SK-N-SH treated with all-trans-retinoic acid at 6 μM for 48 hours (cell line): ENCODE results near the gene AFG1L.

Experiments used
- ATAC-seq: fragments of 200-7000 bp; cut with Tn5 transposase; 3 replicates; pipeline ENCODE4 v1.9.1; 2020; ENCODE audit warnings: mild to moderate bottlenecking, moderate library complexity
- ARNTL ChIP-seq: fragments of 450-650 bp; formaldehyde crosslinking; IDR thresholded peaks from 2 replicates; pipeline ENCODE4 v1.5.0; 2020; ENCODE audit warnings: low read depth, mild to moderate bottlenecking, moderate library complexity, borderline replicate concordance
- BACH2 ChIP-seq: fragments of 250-450 bp; sonication (Bioruptor Pico); IDR thresholded peaks from 2 replicates; pipeline ENCODE4 v1.9.0; 2021; ENCODE audit warnings: mild to moderate bottlenecking, borderline replicate concordance
- CSDC2 ChIP-seq: fragments of 250-450 bp; sonication (Bioruptor Pico); IDR thresholded peaks from 2 replicates; pipeline ENCODE4 v1.5.0; 2020; ENCODE audit warnings: mild to moderate bottlenecking, moderate library complexity
- ISL1 ChIP-seq: fragments of 250-450 bp; sonication (Bioruptor Pico); IDR thresholded peaks from 2 replicates; pipeline ENCODE4 v2.1.2; 2022; ENCODE audit warnings: mild to moderate bottlenecking, moderate library complexity
- PPARA ChIP-seq: fragments of 250-450 bp; sonication (Bioruptor Pico); IDR thresholded peaks from 2 replicates; pipeline ENCODE4 v1.5.0; 2020; ENCODE audit warnings: mild to moderate bottlenecking, borderline replicate concordance
- RARB ChIP-seq: fragments of 250-450 bp; sonication (Bioruptor Pico); IDR thresholded peaks from 2 replicates; pipeline ENCODE4 v1.8.0; 2021; ENCODE audit warnings: mild to moderate bottlenecking, moderate library complexity
- SNAI2 ChIP-seq: fragments of 250-450 bp; sonication (Bioruptor Pico); IDR thresholded peaks from 2 replicates; pipeline ENCODE4 v1.5.0; 2020; ENCODE audit warnings: mild to moderate bottlenecking, moderate library complexity
- TCF4 ChIP-seq: fragments of 250-450 bp; sonication (Bioruptor Pico); IDR thresholded peaks from 2 replicates; pipeline ENCODE4 v1.8.0; 2021; ENCODE audit warnings: mild to moderate bottlenecking, moderate library complexity, borderline replicate concordance
- ZC3H10 ChIP-seq: fragments of 250-450 bp; sonication (Bioruptor Pico); IDR thresholded peaks from 2 replicates; pipeline ENCODE4 v1.5.1; 2021; ENCODE audit warnings: mild to moderate bottlenecking, moderate library complexity
- ZFP3 ChIP-seq: fragments of 250-450 bp; sonication (Bioruptor Pico); IDR thresholded peaks from 2 replicates; pipeline ENCODE4 v1.5.0; 2020; ENCODE audit warnings: mild to moderate bottlenecking, moderate library complexity
- ZFP30 ChIP-seq: fragments of 450-650 bp; formaldehyde crosslinking; IDR thresholded peaks from 2 replicates; pipeline ENCODE4 v1.5.0; 2022; ENCODE audit warnings: mild to moderate bottlenecking, moderate library complexity
- ZNF565 ChIP-seq: fragments of 450-650 bp; formaldehyde crosslinking; conservative IDR thresholded peaks from 2 replicates; pipeline ENCODE4 v1.5.0; 2020; ENCODE audit warnings: low read depth, mild to moderate bottlenecking, moderate library complexity
- ZNF8 ChIP-seq: fragments of 450-650 bp; formaldehyde crosslinking; IDR thresholded peaks from 2 replicates; pipeline ENCODE4 v1.5.0; 2020; ENCODE audit warnings: mild to moderate bottlenecking, moderate library complexity
- TF ChIP-seq, protein P1 (sequence below): fragments of 250-450 bp; sonication (Bioruptor Pico); IDR thresholded peaks from 2 replicates; pipeline ENCODE4 v1.5.0; 2020; ENCODE audit warnings: mild to moderate bottlenecking, moderate library complexity
- TF ChIP-seq, protein P2 (sequence below): fragments of 250-450 bp; sonication (Bioruptor Pico); IDR thresholded peaks from 2 replicates; pipeline ENCODE4 v1.5.1; 2021; ENCODE audit warnings: mild to moderate bottlenecking, moderate library complexity
- TF ChIP-seq, protein P3 (sequence below): fragments of 250-450 bp; sonication (Bioruptor Pico); IDR thresholded peaks from 2 replicates; pipeline ENCODE4 v1.5.1; 2020; ENCODE audit warnings: low read depth, mild to moderate bottlenecking, moderate library complexity
- TF ChIP-seq, protein P4 (sequence below): fragments of 250-450 bp; sonication (Bioruptor Pico); IDR thresholded peaks from 2 replicates; pipeline ENCODE4 v1.8.0; 2021; ENCODE audit warnings: low read depth, mild to moderate bottlenecking, moderate library complexity, borderline replicate concordance
- TF ChIP-seq, protein P5 (sequence below): fragments of 250-450 bp; sonication (Bioruptor Pico); IDR thresholded peaks from 2 replicates; pipeline ENCODE4 v1.8.0; 2020; ENCODE audit warnings: mild to moderate bottlenecking, moderate library complexity, borderline replicate concordance

Gene AFG1L

DNA sequence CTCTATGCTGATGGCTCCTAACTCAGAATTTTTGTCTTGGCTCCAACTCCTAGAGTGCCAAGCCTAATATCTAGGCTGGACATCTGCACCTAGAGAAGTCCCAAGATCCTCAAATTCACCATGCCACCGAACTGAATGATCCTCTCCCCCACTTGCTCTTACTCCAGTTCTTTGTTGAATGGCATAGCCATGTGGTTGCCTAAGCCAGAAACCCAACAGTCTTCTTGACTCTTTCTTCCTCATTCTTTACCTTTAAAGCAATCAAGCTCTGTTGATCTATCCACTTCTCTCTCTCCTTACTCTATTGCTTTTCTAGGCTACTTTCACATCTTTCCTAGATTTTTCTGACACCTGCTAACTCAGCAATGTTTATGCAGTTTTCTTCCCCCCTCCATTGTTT is 139.4 kb downstream of the AFG1L start:
- ATAC-seq, result no peak
- TF ChIP-seq ARNTL (CRISPR knock-in tag) (no peak), ZNF8 (CRISPR knock-in tag) (no peak), CSDC2 (no peak), ZFP3 (no peak), ZNF565 (CRISPR knock-in tag) (no peak), SNAI2 (CRISPR knock-in tag) (no peak), ISL1 (CRISPR knock-in tag) (no peak), PPARA (CRISPR knock-in tag) (no peak), ZC3H10 (CRISPR knock-in tag) (no peak)
- TF ChIP-seq, protein P1, sequence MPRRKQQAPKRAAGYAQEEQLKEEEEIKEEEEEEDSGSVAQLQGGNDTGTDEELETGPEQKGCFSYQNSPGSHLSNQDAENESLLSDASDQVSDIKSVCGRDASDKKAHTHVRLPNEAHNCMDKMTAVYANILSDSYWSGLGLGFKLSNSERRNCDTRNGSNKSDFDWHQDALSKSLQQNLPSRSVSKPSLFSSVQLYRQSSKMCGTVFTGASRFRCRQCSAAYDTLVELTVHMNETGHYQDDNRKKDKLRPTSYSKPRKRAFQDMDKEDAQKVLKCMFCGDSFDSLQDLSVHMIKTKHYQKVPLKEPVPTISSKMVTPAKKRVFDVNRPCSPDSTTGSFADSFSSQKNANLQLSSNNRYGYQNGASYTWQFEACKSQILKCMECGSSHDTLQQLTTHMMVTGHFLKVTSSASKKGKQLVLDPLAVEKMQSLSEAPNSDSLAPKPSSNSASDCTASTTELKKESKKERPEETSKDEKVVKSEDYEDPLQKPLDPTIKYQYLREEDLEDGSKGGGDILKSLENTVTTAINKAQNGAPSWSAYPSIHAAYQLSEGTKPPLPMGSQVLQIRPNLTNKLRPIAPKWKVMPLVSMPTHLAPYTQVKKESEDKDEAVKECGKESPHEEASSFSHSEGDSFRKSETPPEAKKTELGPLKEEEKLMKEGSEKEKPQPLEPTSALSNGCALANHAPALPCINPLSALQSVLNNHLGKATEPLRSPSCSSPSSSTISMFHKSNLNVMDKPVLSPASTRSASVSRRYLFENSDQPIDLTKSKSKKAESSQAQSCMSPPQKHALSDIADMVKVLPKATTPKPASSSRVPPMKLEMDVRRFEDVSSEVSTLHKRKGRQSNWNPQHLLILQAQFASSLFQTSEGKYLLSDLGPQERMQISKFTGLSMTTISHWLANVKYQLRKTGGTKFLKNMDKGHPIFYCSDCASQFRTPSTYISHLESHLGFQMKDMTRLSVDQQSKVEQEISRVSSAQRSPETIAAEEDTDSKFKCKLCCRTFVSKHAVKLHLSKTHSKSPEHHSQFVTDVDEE (CRISPR knock-in tag), result no peak
- TF ChIP-seq, protein P2, sequence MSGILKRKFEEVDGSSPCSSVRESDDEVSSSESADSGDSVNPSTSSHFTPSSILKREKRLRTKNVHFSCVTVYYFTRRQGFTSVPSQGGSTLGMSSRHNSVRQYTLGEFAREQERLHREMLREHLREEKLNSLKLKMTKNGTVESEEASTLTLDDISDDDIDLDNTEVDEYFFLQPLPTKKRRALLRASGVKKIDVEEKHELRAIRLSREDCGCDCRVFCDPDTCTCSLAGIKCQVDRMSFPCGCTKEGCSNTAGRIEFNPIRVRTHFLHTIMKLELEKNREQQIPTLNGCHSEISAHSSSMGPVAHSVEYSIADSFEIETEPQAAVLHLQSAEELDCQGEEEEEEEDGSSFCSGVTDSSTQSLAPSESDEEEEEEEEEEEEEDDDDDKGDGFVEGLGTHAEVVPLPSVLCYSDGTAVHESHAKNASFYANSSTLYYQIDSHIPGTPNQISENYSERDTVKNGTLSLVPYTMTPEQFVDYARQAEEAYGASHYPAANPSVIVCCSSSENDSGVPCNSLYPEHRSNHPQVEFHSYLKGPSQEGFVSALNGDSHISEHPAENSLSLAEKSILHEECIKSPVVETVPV (CRISPR knock-in tag), result no peak

DNA sequence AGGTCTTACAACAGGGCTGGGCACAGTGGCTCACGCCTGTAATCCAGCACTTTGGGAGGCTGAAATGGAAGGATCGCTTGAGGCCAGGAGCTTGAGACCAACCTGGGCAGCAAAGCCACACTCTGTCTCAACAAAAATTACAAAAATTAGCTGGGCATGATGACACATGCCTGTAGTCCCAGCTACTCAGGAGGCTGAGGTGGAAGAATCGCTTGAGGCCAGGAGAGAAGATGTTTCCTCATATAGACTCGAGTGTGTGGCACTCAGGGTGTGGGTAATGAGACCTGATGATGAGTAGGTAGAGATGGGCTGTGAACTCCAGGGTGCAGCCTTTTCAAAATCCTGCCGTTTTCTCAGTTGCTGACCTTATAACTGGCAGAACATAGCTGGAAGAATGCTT is 140.5 kb downstream of the AFG1L start:
- no peak for TF ChIP-seq PPARA (CRISPR knock-in tag)
- TF ChIP-seq, protein P3, sequence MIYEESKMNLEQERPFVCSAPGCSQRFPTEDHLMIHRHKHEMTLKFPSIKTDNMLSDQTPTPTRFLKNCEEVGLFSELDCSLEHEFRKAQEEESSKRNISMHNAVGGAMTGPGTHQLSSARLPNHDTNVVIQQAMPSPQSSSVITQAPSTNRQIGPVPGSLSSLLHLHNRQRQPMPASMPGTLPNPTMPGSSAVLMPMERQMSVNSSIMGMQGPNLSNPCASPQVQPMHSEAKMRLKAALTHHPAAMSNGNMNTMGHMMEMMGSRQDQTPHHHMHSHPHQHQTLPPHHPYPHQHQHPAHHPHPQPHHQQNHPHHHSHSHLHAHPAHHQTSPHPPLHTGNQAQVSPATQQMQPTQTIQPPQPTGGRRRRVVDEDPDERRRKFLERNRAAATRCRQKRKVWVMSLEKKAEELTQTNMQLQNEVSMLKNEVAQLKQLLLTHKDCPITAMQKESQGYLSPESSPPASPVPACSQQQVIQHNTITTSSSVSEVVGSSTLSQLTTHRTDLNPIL (CRISPR knock-in tag), result no peak
- no peak for TF ChIP-seq ZFP30 (CRISPR knock-in tag)
- no peak for TF ChIP-seq RARB (CRISPR knock-in tag)
- no peak for TF ChIP-seq ZC3H10 (CRISPR knock-in tag)
- no peak for TF ChIP-seq ZNF8 (CRISPR knock-in tag)
- TF ChIP-seq ISL1 (CRISPR knock-in tag), result no peak
- no peak for TF ChIP-seq BACH2
- TF ChIP-seq TCF4 (CRISPR knock-in tag), result no peak
- no peak for TF ChIP-seq ARNTL (CRISPR knock-in tag)
- TF ChIP-seq, protein P4, sequence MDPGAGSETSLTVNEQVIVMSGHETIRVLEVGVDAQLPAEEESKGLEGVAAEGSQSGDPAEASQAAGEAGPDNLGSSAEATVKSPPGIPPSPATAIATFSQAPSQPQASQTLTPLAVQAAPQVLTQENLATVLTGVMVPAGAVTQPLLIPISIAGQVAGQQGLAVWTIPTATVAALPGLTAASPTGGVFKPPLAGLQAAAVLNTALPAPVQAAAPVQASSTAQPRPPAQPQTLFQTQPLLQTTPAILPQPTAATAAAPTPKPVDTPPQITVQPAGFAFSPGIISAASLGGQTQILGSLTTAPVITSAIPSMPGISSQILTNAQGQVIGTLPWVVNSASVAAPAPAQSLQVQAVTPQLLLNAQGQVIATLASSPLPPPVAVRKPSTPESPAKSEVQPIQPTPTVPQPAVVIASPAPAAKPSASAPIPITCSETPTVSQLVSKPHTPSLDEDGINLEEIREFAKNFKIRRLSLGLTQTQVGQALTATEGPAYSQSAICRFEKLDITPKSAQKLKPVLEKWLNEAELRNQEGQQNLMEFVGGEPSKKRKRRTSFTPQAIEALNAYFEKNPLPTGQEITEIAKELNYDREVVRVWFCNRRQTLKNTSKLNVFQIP (CRISPR knock-in tag), result no peak
- TF ChIP-seq, protein P5, sequence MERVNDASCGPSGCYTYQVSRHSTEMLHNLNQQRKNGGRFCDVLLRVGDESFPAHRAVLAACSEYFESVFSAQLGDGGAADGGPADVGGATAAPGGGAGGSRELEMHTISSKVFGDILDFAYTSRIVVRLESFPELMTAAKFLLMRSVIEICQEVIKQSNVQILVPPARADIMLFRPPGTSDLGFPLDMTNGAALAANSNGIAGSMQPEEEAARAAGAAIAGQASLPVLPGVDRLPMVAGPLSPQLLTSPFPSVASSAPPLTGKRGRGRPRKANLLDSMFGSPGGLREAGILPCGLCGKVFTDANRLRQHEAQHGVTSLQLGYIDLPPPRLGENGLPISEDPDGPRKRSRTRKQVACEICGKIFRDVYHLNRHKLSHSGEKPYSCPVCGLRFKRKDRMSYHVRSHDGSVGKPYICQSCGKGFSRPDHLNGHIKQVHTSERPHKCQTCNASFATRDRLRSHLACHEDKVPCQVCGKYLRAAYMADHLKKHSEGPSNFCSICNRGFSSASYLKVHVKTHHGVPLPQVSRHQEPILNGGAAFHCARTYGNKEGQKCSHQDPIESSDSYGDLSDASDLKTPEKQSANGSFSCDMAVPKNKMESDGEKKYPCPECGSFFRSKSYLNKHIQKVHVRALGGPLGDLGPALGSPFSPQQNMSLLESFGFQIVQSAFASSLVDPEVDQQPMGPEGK (CRISPR knock-in tag), result no peak
- TF ChIP-seq, protein P1 (CRISPR knock-in tag), result no peak
- no peak for ATAC-seq
